Right lobe of liver (tissue), 4 donors: Measurements from ENCODE around the gene NEK8.
"Not testable (repeated sequence)": the region's sequence is repeated elsewhere in the genome, so short reads cannot be mapped to it uniquely, and the experiment has no call there.

Experiments used
- CTCF ChIP-seq, 4 donors: fragments of 200-600 bp in 3 of 4; fragments of 450-650 bp in 1 of 4; IDR thresholded peaks; one replicate each; pipeline versions ENCODE4 v1.5.1 to v1.8.0; 2016 to 2022; ENCODE audit warnings: antibody characterized with exemption in 4 of 4, mild to moderate bottlenecking in 2 of 4
- POLR2A ChIP-seq: fragments of 450-650 bp; IDR thresholded peaks from one replicate; pipeline ENCODE4 v1.6.1; 2017; ENCODE audit warnings: antibody characterized with exemption, mild to moderate bottlenecking
- donor health status: DM: no; HTN: no; CAD: no.
- donor health status: DM: no; HTN: no; CAD: no.
- donor health status: DM: no; HTN: yes; CAD: no.

DNA sequence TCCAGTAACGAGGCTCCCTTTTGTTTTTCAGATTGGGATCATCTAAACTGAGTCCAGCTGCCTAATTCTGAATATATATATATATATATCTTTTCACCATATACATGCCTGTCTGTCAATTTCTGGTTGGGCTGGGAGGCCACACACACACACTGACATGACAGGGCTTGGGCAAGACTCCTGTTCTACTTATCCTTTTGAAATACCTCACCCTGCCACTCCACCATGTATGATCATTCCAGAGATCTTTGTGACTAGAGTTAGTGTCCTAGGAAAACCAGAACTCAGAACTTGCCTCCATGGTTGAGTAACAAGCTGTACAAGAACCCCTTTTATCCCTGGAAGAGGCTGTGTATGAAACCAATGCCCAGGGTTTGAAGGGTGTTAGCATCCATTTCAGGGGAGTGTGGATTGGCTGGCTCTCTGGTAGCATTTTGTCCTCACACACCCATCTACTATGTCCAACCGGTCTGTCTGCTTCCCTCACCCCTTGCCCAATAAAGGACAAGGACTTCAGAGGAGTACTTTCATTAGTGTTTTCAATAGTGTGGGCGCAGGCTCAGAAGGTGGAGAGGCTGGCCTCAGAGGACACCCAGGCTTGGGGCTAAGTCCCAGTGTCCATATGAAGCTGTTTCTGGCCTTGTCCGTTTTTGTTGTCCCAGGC is 4.6 kb upstream of the NEK8 start:
- TF ChIP-seq CTCF (IDR thresholded peaks at IDR 0.05); POLR2A: not testable (repeated sequence)
